ENCODE results near the gene EML2.
A peak's percentile ranks its signal among the peaks of the same experiment; 100 is the strongest.
"Not testable (repeated sequence)": the region's sequence is repeated elsewhere in the genome, so short reads cannot be mapped to it uniquely, and the experiment has no call there.

EML2 gene

DNA sequence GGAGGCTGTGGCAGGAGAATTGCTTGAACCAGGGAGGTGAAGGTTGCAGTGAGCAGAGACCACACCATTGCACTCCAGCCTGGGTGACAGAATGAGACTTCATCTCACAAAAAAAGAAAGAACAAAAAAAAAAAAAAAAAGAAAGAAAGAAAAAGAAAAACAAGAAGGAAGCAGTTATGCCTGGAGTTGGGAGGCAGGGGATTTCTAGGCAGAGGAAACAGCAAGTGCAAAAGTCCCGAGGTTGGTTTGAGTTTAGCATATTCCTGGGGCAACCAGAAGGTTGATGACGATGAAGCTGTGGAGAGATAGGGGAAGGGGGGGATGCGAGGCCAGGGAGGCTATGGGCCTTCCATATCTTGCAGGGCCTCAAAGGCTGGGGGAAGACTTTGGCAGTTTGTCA, 11.5 kb upstream of the EML2 start:
- no peak for DNase-seq

DNA sequence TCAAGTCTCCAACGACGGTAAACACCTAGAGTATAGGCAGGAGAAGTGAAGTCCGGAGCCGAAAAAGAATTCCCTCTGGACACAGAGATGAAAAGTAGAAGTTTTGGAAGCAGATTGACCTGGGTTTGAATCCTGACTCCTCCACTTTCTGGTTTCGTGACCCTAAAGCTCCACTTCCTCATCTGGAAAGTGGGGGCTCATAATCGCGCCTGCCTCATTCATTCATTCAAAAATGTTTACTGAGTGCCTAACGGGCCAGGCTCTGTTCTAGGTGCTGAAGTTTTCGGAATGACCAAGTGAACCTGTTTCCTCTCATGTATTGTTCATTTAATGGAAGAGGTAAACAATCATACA, 7.1 kb upstream of the EML2 start:
- DNase-seq = no peak

DNA sequence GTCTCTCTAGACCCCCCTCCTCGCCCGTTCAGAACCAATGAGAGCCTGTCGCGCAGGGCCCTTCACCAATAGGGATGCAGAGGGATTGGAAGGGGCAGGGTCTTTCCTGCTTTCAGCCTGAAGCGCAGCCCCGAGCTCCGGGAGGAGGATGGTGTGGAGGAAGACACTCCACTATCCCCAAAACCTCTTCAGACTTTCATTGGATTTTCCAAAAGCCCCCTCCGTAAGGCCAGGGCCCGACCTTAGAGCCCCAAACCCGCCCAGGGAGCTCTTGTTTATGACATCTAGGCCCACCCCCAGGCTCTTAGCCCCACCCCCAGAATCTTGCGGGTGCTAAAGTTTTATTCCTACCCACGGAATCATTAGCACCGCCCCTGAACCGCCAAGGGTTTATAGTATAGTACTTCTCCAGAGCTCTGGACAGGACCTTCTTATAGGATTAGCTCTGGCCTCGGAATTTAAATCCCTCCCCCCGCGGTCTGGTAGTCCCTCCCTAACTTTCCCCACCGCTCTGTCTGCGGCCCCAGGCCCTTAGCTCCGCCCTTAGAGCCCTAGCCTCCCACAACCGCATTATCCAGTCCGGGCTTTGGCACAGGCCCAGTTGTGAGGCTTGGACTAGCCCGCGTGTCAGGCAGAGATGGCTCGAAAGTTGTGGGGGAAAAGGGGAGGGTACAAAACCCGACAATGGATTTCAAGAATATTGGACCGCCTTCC, 6.6 kb upstream of the EML2 start:
- DNase-seq = peak; percentile 55 to 96 (median 88)

DNA sequence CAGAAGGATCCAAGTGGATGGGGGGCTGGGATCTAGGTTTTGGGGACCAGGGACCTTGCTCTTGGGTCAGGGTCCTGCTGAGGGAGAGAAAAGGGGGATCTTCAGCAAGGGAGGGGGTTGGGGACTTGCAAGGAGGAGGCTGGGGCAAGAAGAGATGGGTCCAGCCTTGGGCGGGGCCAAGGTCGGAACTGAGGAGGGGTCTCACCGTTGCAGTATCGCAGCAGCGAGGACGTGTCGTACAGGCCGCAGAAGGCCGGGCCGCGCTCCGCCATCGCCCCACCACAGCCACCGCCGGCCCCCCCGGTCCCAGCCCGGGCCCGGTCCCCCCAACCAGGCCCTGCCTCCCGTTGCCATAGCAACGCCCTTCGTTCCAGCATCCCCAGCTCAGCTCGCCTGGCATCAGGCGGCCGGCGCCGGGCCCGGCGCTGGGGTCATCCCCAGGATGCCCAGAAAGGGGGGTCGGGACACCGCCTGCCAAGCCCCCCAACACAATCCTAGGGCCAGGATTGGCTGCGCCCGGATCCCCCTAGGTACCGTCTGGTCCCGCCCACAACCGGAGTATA, 6.0 kb upstream of the EML2 start:
- peak in 43 of 51 donors; percentile 72 to 98 (median 93) for DNase-seq

DNA sequence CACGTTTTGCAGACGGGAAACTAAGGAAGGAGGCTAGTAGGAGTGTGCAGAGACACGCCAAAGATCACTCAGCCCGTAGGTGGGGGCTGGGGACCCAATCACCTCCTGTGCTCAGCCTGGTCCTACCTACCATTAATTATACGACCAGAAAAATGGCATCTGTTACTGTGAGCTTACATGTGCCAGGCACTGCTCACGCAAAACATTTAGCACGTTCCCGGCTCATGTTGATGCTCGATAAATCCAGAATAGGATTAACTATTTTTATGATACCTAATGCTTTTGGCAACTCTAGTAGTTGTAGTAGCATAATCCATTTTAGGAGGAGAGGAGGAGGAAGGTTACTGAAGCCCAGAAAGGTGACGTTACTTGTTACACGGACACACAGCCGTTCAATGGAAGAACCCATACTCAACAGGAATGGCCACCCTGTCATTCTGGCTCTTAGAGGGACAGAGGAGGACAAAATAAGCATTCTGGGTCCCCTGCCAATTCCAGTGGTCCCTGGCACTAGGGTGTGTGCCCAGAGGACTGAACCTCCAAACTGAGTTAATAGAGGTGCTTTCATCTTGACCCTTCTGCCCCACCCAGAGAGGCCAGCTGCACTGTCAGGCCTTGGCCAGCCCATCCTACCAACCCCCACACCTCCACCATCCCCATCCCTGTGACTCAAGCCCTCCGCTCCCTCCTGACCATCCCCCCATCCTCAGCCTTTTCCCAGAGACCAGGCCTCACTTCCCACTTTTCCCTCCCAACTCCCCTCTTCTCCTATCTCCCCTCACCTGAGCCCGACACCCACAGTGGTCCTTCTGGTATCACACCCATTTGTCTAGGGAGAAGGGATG, 5.0 kb upstream of the EML2 start:
- DNase-seq = peak in 22 of 51 donors; percentile 4 to 63 (median 20)

DNA sequence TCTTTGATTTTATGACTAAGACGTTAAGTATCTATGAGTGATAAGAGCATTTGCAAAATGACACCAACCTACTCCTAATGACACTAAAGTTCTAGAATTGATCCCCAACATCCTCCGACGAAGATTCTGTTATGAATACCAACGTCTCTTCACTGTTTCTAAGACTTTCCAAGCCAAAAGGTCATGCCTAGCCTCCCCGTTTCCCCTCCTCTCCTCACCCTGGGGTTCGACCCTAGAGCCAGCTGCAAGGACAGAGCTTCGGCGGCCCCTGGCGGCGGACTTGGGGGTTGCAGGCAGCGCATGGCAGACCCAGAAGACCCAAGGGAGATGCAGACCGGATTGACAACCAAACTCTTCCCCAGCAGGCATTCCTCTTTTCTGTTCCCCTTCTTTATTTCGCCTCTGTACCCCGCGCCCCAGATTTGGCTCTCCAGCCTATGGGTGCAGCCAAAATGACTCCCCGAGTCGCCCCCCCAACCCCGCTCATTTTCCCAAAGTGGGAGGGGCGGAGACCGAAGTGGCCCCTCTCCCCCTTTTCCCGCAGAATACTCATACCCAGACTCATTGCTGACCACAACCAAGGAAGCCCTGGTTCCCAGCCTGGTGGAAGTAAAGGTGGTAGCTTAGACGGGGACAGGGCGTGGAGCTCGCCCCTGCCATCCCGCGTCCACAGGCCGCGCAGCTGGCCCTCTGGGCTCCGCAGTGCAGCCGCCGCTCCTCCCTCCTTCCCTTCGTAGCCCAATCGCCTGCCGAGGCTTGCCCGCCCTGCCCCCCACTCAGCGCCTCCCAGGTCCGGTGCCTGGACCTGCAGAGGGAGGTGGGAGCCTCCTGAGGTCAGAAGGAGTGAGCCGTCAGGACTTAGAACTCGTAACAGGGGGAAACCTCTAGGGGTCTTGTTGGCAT, 4.1 kb upstream of the EML2 start:
- peak; percentile 32 to 94 (median 79) for DNase-seq

DNA sequence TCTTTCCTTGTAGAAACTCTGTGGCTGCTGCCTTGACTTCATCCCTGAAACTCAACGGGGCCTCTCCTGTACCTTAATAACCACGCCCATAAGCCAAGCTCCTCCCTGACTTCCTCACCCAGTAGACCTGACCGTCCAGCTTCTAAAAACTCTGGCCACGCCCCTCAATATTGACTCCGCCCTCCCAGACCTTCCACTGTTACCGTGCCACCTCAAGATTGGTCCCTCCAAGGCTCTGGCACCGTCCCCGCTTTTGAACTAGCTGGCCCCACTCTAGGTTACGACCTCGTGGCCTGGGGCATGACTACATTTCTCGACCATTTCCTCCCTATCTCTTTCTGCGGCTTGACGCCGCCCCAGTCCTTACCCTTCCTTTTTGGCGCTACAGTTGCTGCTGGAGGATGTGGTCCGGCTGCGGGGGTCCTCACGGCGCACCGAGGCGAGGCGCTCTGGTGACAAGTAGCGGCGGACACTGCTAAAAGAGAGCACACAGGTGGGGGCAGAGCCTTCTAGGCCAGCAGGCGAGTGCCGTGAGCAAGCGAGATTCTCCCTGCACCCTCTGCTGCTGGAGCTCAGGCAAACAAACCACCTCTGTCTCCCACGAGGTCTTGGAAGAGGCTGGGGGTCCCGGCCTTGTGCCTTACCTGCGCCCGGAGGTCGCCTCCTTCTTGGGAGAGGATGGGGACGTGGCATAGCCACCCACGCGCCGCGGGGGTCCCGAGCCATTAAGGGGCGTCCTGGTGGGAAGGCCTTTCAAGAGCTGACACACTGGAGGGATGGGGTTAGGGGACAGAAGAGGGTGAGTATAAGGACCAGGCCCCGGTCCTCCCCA, 2.3 kb upstream of the EML2 start:
- peak in 8 of 51 donors; percentile 4 to 21 (median 8) for DNase-seq

DNA sequence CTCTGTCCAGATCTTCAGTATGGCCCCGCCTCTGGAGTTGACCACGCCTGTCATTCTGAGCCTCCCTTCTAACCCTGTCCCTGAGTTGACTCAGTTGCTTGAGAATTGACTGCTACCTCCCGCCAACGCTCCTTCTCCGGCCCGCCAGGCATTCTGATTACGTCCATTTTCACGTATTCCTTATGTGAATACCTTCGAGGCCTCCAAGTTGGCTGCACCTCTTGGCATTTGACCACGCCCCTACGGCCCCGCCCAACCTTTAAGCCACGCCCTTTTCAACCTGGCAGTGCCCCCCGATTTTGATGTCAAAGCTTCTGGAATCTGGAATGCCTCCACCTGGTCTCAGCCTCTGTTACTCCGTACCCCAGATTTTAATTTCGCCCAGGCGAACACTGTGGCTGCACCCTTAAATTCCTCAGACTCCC, 1.7 kb upstream of the EML2 start:
- DNase-seq = no peak

DNA sequence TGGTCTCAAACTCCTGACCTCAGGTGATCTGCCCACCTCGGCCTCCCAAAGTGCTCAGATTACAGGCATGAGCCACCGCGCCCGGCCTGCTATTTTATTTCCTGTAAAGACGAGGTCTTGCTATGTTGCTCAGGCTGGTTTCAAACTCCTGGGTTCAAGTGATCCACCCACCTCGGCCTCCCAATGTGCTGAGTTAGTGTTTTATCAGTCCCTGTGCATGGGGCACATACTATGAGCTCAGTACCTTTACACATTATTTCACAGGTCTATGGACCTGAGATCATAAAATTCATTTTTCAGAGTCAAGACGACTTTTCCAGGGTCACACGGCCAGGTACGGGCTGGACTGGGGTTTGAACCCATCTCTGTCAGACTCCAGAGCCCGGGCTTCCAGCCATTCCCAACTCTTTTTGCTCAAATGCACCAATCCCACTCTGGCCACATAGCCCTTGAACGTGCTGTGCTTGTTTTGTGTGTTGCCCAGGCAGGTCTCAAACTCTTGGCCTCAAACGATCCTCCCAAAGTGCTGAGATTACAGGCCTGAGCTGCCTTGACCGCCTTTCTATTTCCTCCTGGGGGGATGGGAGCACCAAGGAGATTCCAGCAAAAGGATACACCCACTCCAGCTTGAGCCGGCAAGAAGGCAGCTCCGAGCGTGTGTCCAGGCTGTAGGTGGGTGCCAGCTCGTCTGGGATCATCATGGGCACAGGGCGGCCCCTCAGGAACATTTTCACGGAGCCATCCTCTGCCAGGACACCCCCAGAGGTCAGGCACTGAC, 1.1 kb downstream of the EML2 start:
- DNase-seq = no peak

DNA sequence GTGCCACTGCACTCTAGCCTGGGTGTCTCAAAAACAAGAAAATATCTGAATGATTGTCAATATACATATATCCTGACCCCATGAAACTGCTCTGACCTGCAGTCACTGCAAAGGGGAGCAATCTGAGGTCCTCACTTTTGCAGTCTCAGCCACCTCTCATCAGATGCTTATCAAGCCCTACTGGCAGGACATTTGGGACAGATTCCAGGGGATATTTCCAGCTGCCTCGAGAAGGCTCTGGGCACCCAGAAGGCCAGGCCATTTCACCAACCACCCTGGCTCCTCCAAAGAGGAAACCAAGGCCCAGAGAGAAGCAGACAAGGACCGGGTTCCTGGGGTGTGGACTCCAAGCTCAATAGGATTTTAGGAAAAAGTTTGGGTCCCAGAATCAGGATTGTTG, 2.3 kb downstream of the EML2 start:
- no peak for DNase-seq

DNA sequence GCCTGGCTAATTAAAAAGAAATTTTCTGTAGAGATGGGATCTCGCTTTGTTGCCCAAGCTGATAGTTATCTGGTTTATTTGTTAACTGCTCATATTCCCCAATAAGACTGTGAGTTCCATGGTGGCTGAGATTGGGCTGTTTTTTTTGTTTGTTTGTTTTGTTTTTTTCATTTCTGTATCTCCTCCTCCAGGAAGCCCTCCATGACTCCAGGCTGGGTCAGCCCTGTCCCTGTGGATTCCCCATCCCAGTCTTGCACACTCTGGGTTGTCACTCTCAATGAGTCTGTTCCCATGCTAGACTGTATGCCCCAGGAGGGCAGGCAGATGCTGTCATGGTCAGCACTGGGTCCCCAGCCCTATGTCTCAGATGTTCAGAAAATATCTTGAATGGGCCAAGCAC, 2.9 kb downstream of the EML2 start:
- DNase-seq = no peak

DNA sequence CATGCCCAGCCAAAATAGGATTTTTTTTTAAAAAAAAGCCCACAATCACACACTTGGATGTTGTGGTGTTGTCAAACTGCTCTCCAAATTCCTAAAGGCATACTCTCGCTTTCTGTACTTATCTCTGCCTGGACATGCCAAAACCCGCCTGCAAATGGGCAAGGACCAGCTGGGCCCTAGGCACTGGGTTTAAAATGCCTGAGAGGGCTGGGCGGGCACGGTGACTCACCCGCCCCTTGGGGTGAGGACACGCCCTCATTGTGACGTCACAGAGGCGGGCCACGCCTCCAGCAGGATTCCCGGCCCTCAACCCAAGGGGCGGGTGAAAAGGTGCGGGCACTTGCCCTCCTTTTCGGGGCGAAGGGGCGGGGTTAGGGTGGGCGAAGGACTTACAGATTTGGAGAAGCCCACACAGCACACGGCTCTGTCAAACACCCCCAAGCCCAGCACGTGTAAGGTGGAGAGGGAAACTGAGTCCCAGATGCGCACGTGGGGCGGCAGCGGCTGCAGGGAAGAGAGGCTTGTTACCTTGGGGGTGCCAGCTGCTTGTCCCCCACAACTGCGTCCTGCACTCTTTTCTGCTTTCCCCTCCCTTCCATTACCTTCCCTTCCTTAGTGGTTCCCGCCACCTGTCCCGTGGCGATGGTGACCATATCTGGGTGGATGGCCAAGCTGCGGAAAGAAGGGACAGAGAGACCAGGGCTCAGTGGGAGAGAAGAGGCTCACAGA, 6.6 kb downstream of the EML2 start:
- peak in 26 of 51 donors; percentile 0 to 67 (median 24) for DNase-seq

DNA sequence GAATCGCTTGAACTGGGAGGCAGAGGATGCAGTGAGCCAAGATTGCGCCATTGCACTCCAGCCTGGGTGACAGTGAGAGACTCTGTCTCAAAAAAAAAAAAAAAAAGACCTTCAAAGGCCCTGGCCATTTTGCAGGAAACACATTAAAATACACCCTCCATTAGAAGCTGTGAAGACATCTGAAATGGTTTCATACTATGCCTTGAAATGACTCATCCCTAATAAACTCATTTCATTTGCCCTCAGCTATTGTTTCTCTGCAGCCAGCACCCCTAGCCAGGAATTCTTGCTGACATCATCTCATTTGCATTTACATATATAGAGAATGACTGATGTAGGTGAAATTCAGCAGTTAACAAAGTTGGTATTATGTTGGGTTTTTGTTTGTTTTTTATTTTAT, 8.7 kb downstream of the EML2 start:
- no peak for DNase-seq

DNA sequence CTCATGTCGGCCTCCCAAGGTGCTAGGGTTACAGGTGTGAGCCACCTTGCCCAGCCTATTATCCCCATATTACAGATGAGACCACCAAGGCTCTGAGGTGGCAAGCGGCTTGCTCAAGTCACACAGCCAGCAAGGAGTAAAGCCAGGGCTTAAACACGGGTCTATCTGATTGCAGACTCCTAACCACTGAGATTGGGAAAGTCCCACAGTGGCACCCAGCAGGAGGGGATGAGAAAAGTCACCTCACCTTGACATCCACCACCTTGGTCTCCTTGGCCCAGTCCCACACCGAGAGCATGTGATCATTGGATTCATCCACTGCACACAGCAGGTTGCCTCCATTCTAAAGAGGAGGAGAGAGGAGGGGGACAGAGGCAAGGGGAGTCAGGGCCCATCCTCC, 9.5 kb downstream of the EML2 start:
- no peak for DNase-seq

DNA sequence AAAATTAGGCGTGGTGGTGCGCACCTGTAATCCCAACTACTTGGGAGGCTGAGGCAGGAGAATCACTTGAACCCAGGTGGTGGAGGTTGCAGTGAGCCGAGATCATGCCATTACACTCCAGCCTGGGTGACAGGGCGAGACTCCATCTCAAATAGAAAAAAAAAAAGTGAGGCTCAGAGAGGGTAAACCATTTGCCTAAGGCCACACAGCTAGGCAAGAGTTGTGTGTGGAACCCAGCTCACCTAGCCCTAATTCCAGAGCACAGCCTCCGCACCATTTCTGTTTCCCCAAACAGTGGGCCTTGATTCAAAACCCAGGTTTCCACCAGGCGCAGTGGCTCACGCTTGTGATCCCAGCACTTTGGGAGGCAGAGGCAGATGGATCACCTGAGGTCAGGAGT, 11.0 kb downstream of the EML2 start:
- DNase-seq = not testable (repeated sequence)

DNA sequence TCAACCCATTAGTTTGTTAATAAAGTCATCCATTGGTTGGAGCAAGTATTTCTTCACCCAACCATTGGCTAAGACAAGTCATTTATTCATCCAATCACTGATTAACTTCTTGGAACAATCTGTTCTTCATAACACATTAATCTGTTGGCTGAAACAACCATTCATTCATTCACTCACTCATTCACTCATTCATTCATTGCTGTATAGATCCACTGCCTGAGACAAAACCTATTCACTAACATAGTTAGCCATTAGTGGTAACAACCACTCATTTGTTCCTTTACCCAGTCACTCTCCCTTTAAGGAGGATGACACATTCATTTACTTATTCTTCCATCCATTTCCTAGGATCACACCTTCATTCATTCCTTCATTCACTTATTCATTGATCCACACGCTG, 15.2 kb downstream of the EML2 start:
- no peak for DNase-seq

DNA sequence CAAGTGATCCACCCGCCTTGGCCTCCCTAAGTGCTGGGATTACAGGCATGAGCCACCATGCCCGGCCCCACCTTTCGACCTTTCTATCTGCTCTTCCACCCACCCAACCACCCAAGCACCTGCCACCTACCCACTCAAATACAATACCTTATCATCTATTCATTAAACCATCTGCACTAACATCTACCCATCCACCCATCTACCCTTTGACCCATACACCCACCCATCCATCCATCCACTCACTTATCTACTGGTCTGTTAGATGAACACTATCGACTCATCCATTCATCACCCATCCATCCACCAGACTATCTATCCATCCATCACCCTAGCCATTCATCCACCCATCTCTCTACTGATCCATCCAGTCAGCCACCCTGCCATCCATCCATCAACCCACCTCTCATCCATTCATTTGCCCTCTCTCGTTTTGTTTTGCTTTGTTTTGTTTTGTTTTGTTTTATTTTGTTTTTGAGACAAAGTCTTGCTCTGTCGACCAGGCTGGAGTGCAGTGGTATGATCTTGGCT, 17.2 kb downstream of the EML2 start:
- DNase-seq = no peak

DNA sequence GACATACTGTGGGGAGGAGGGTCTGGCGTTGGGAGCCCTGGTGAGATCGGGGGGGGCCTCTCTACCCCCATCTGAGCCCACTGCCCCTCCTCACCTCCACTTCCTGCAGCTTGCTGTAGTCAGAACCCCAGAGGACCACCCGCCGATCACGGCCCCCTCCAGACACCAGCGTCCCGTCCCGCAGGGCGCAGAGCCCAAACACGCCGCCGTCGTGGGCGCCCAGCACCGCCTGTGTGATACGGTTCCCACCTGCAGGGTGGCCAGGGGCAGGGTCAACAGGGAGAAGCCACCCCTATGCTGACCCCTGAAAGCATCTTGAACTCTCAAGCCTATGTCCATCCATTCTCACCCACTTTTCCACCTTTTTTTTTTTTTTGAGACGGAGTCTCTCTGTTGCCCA, 17.8 kb downstream of the EML2 start:
- no peak for DNase-seq

DNA sequence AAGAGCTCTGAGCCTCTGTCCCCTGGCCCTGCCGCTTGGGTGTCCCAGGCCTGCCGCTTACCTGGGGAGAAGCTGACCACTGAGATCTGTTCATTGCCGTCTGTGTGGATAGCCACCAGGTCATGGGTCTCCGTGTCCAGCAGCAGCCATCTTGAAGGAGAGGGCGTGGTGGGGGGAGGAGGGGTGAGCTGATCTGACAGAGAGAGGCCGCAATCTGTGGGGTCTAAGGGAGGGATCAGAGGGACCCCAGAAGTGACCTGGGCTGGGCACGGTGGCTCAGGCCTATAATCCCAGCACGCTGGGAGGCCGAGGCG, 22.5 kb downstream of the EML2 start:
- DNase-seq = no peak

All from hypothalamus (tissue), 51 donors.